SK-N-SH treated with all-trans-retinoic acid at 6 μM for 48 hours (cell line): ENCODE data around the gene DISP3.

Experiments used
- ATAC-seq: fragments of 200-7000 bp; cut with Tn5 transposase; 3 replicates; pipeline ENCODE4 v1.9.1; 2020; ENCODE audit warnings: mild to moderate bottlenecking, moderate library complexity
- BACH2 ChIP-seq: fragments of 250-450 bp; sonication (Bioruptor Pico); IDR thresholded peaks from 2 replicates; pipeline ENCODE4 v1.9.0; 2021; ENCODE audit warnings: mild to moderate bottlenecking, borderline replicate concordance
- CSDC2 ChIP-seq: fragments of 250-450 bp; sonication (Bioruptor Pico); IDR thresholded peaks from 2 replicates; pipeline ENCODE4 v1.5.0; 2020; ENCODE audit warnings: mild to moderate bottlenecking, moderate library complexity
- GLIS3 ChIP-seq: fragments of 250-450 bp; sonication (Bioruptor Pico); IDR thresholded peaks from 2 replicates; pipeline ENCODE4 v1.5.0; 2020; ENCODE audit warnings: mild to moderate bottlenecking, moderate library complexity
- OSR1 ChIP-seq: fragments of 250-450 bp; sonication (Bioruptor Pico); IDR thresholded peaks from 2 replicates; pipeline ENCODE4 v1.8.0; 2022; ENCODE audit warnings: moderate library complexity, mild to moderate bottlenecking, inconsistent platforms
- POU6F1 ChIP-seq: fragments of 250-450 bp; sonication (Bioruptor Pico); IDR thresholded peaks from 2 replicates; pipeline ENCODE4 v1.8.0; 2021; ENCODE audit warnings: low read depth, mild to moderate bottlenecking, moderate library complexity, borderline replicate concordance
- PPARA ChIP-seq: fragments of 250-450 bp; sonication (Bioruptor Pico); IDR thresholded peaks from 2 replicates; pipeline ENCODE4 v1.5.0; 2020; ENCODE audit warnings: mild to moderate bottlenecking, borderline replicate concordance
- RARB ChIP-seq: fragments of 250-450 bp; sonication (Bioruptor Pico); IDR thresholded peaks from 2 replicates; pipeline ENCODE4 v1.8.0; 2021; ENCODE audit warnings: mild to moderate bottlenecking, moderate library complexity
- SNAI2 ChIP-seq: fragments of 250-450 bp; sonication (Bioruptor Pico); IDR thresholded peaks from 2 replicates; pipeline ENCODE4 v1.5.0; 2020; ENCODE audit warnings: mild to moderate bottlenecking, moderate library complexity
- TOX ChIP-seq: fragments of 250-450 bp; sonication (Bioruptor Pico); IDR thresholded peaks from 2 replicates; pipeline ENCODE4 v1.8.0; 2021; ENCODE audit warnings: mild to moderate bottlenecking, moderate library complexity, borderline replicate concordance
- ZC3H10 ChIP-seq: fragments of 250-450 bp; sonication (Bioruptor Pico); IDR thresholded peaks from 2 replicates; pipeline ENCODE4 v1.5.1; 2021; ENCODE audit warnings: mild to moderate bottlenecking, moderate library complexity
- ZFP3 ChIP-seq: fragments of 250-450 bp; sonication (Bioruptor Pico); IDR thresholded peaks from 2 replicates; pipeline ENCODE4 v1.5.0; 2020; ENCODE audit warnings: mild to moderate bottlenecking, moderate library complexity
- ZFP30 ChIP-seq: fragments of 450-650 bp; formaldehyde crosslinking; IDR thresholded peaks from 2 replicates; pipeline ENCODE4 v1.5.0; 2022; ENCODE audit warnings: mild to moderate bottlenecking, moderate library complexity
- TF ChIP-seq, protein P1 (sequence below): fragments of 250-450 bp; sonication (Bioruptor Pico); IDR thresholded peaks from 2 replicates; pipeline ENCODE4 v1.5.1; 2021; ENCODE audit warnings: mild to moderate bottlenecking, moderate library complexity
- TF ChIP-seq, protein P2 (sequence below): fragments of 250-450 bp; sonication (Bioruptor Pico); IDR thresholded peaks from 2 replicates; pipeline ENCODE4 v1.5.1; 2020; ENCODE audit warnings: low read depth, mild to moderate bottlenecking, moderate library complexity
- TF ChIP-seq, protein P3 (sequence below): fragments of 250-450 bp; sonication (Bioruptor Pico); IDR thresholded peaks from 2 replicates; pipeline ENCODE4 v1.5.0; 2020; ENCODE audit warnings: mild to moderate bottlenecking, moderate library complexity

Gene DISP3

GRCh38 chr1:11526071-11526895, 47.3 kb downstream of the DISP3 start (continued):
- TF ChIP-seq, protein P1, sequence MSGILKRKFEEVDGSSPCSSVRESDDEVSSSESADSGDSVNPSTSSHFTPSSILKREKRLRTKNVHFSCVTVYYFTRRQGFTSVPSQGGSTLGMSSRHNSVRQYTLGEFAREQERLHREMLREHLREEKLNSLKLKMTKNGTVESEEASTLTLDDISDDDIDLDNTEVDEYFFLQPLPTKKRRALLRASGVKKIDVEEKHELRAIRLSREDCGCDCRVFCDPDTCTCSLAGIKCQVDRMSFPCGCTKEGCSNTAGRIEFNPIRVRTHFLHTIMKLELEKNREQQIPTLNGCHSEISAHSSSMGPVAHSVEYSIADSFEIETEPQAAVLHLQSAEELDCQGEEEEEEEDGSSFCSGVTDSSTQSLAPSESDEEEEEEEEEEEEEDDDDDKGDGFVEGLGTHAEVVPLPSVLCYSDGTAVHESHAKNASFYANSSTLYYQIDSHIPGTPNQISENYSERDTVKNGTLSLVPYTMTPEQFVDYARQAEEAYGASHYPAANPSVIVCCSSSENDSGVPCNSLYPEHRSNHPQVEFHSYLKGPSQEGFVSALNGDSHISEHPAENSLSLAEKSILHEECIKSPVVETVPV (CRISPR knock-in tag), result no peak
- TF ChIP-seq CSDC2 (CRISPR knock-in tag) (no peak), BACH2 (CRISPR knock-in tag) (no peak), GLIS3 (no peak), OSR1 (CRISPR knock-in tag) (no peak), RARB (CRISPR knock-in tag) (no peak), ZC3H10 (no peak)
- TF ChIP-seq, protein P2, sequence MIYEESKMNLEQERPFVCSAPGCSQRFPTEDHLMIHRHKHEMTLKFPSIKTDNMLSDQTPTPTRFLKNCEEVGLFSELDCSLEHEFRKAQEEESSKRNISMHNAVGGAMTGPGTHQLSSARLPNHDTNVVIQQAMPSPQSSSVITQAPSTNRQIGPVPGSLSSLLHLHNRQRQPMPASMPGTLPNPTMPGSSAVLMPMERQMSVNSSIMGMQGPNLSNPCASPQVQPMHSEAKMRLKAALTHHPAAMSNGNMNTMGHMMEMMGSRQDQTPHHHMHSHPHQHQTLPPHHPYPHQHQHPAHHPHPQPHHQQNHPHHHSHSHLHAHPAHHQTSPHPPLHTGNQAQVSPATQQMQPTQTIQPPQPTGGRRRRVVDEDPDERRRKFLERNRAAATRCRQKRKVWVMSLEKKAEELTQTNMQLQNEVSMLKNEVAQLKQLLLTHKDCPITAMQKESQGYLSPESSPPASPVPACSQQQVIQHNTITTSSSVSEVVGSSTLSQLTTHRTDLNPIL (CRISPR knock-in tag), result no peak

GRCh38 chr1:11527541-11528452, 48.8 kb downstream of the DISP3 start:
- no peak for TF ChIP-seq TOX (CRISPR knock-in tag)
- no peak for TF ChIP-seq POU6F1 (CRISPR knock-in tag)
- TF ChIP-seq, protein P1 (CRISPR knock-in tag), result no peak
- no peak for TF ChIP-seq GLIS3
- no peak for TF ChIP-seq SNAI2 (CRISPR knock-in tag)
- TF ChIP-seq, protein P3, sequence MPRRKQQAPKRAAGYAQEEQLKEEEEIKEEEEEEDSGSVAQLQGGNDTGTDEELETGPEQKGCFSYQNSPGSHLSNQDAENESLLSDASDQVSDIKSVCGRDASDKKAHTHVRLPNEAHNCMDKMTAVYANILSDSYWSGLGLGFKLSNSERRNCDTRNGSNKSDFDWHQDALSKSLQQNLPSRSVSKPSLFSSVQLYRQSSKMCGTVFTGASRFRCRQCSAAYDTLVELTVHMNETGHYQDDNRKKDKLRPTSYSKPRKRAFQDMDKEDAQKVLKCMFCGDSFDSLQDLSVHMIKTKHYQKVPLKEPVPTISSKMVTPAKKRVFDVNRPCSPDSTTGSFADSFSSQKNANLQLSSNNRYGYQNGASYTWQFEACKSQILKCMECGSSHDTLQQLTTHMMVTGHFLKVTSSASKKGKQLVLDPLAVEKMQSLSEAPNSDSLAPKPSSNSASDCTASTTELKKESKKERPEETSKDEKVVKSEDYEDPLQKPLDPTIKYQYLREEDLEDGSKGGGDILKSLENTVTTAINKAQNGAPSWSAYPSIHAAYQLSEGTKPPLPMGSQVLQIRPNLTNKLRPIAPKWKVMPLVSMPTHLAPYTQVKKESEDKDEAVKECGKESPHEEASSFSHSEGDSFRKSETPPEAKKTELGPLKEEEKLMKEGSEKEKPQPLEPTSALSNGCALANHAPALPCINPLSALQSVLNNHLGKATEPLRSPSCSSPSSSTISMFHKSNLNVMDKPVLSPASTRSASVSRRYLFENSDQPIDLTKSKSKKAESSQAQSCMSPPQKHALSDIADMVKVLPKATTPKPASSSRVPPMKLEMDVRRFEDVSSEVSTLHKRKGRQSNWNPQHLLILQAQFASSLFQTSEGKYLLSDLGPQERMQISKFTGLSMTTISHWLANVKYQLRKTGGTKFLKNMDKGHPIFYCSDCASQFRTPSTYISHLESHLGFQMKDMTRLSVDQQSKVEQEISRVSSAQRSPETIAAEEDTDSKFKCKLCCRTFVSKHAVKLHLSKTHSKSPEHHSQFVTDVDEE (CRISPR knock-in tag), result no peak
- TF ChIP-seq BACH2 (CRISPR knock-in tag), result no peak
- no peak for TF ChIP-seq PPARA (CRISPR knock-in tag)
- no peak for ATAC-seq

- ATAC-seq, result no peak
- TF ChIP-seq ZFP3 (CRISPR knock-in tag) (no peak), ZC3H10 (no peak), POU6F1 (CRISPR knock-in tag) (no peak), ZFP30 (CRISPR knock-in tag) (no peak), BACH2 (CRISPR knock-in tag) (no peak)
These were observed 49.8 kb downstream of the DISP3 start for GRCh38 chr1:11528611-11529261.
